Pancreas (tissue), 10 donors: ENCODE data around the gene ACOXL. TPM values are rescaled to one million over a fixed set of nuclear protein-coding genes. Genes with fewer than 3 reads are reported as not detected.

ENCODE experiments used
- ATAC-seq, 4 donors: fragments of 200-7000 bp; cut with Tn5 transposase; one replicate each; pipeline versions ENCODE4 v1.8.0 to v1.9.1; 2020; ENCODE audit warnings: mild to moderate bottlenecking in 4 of 4, moderate library complexity in 4 of 4
- DNase-seq, 6 donors: peaks; one replicate each; pipeline ENCODE4 v3.0.0-alpha.2; 2020
- FAIRE-seq: peaks from 2 replicates; lab custom pipeline; 2012; peaks lifted over from hg19 to GRCh38; lab: Jason Lieb, UNC
- H3K27ac ChIP-seq, 4 donors: fragments of 200-600 bp; sonication (generic); 1 replicate in 3 of 4; 2 replicates in 1 of 4; pipeline versions ENCODE4 v1.5.0 to v1.8.0; 2020
- H3K27me3 ChIP-seq, 4 donors: fragments of 200-600 bp; one replicate each; pipeline ENCODE4 v1.8.0; 2021
- H3K36me3 ChIP-seq, 3 donors: fragments of 200-600 bp; sonication (generic) in 1 of 3; one replicate each; pipeline versions ENCODE4 v1.5.0 to v1.8.0; 2020 to 2021
- H3K4me1 ChIP-seq, 3 donors: fragments of 200-600 bp; one replicate each; pipeline ENCODE4 v1.8.0; 2021
- H3K4me3 ChIP-seq, 4 donors: fragments of 200-600 bp; sonication (generic) in 2 of 4; one replicate each; pipeline versions ENCODE4 v1.5.0 to v1.8.0; 2020 to 2021
- H3K9me3 ChIP-seq, 4 donors: fragments of 200-600 bp; one replicate each; pipeline ENCODE4 v1.8.0; 2021
- WGBS, 2 donors: extraction: QIAGEN DNeasy Blood & Tissue Kit; methylation state at CpG; one replicate each; pipeline ENCODE4 v1.1.7; 2013; 5-methylcytosine and 5-hydroxymethylcytosine counted together
- intact Hi-C, 3 donors: fragments of 100-400 bp; cut with DNase I; formaldehyde crosslinking; loops; one replicate each; pipeline versions ENCODE4 v1.11.1 to v1.14.2; 2022
- polyA plus RNA-seq, 2 donors: library from polyadenylated mRNA; stranded (reverse); fragments of 200-250 nt; gene quantifications; one replicate each; pipeline ENCODE4 v1.2.3, GENCODE V29; 2013
- total RNA-seq, 6 donors: library from RNA; stranded (reverse); fragmentation: NEBNext Ultra II Directional in 4 of 6; extraction: Animal tissue kit (Norgen Biotek cat#: 25700) in 4 of 6; gene quantifications; one replicate each; pipeline versions ENCODE4 v1.2.1 to v1.2.4, GENCODE V29; 2021 to 2023
- TF ChIP-seq, protein P1 (sequence below), 4 donors: fragments of 200-600 bp; sonication (generic) in 3 of 4; IDR thresholded peaks; one replicate each; pipeline versions ENCODE4 v1.5.0 to v1.8.0; 2021; ENCODE audit warnings: antibody characterized with exemption in 4 of 4
- donor health status: healthy with polysubstance abuse.
- donor health status: DM: no; HTN: no; CAD: no; lungs with moderate emphysema.
- donor health status: DM: no; HTN: no; CAD: no.
- donor health status: control.
- donor health status: control.
- donor health status: Bipolar disorder and iron deficiency.
- donor health status: DM: yes; HTN: yes; CAD: no.
- donor health status: DM: no; HTN: no; CAD: no.
- donor health status: DM: no; HTN: no; CAD: no.
- donor health status: DM: yes; HTN: yes; CAD: no.

The ACOXL gene
- total and polyA plus RNA-seq, 8 donors: 0.06 to 0.75 (median 0.21) TPM; not detected in 2

DNA sequence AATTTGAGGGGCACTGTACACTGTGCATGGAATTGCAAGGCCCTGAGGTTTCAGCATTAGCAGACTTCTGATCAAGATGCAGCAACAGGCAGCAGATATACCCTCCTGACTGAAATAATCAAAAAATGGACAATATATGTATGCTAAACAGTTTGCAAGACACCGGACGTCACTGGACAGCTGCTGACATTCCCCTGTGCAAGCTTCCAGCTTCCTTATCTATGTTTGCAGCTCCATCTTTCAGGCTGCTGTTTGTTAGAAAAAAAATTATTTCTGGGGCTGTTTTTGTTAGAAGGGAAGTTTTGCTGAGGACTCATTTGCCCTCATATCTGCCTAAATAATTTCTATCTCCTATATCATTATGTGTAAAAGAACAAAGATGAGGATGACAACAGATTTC lies 208.9 kb downstream of the ACOXL start:
- FAIRE-seq (no peak), DNase-seq (no peak), ATAC-seq (no peak)
- no peak overlapping the region for H3K4me3 ChIP-seq
- no peaks in the 10 kb centered on the region for H3K4me1 ChIP-seq
- intact Hi-C loops: no loop called here
- WGBS, 2 donors: 34 to 38% methylated on average over 2 of the region's 2 CpGs
- H3K9me3 ChIP-seq: no peaks in the 10 kb centered on the region
- H3K27ac ChIP-seq: no peak overlapping the region
- no peaks in the 10 kb centered on the region for H3K36me3 ChIP-seq
- no peaks in the 10 kb centered on the region for H3K27me3 ChIP-seq
- TF ChIP-seq, protein P1, sequence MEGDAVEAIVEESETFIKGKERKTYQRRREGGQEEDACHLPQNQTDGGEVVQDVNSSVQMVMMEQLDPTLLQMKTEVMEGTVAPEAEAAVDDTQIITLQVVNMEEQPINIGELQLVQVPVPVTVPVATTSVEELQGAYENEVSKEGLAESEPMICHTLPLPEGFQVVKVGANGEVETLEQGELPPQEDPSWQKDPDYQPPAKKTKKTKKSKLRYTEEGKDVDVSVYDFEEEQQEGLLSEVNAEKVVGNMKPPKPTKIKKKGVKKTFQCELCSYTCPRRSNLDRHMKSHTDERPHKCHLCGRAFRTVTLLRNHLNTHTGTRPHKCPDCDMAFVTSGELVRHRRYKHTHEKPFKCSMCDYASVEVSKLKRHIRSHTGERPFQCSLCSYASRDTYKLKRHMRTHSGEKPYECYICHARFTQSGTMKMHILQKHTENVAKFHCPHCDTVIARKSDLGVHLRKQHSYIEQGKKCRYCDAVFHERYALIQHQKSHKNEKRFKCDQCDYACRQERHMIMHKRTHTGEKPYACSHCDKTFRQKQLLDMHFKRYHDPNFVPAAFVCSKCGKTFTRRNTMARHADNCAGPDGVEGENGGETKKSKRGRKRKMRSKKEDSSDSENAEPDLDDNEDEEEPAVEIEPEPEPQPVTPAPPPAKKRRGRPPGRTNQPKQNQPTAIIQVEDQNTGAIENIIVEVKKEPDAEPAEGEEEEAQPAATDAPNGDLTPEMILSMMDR (IDR thresholded peaks at IDR 0.05): no peak

DNA sequence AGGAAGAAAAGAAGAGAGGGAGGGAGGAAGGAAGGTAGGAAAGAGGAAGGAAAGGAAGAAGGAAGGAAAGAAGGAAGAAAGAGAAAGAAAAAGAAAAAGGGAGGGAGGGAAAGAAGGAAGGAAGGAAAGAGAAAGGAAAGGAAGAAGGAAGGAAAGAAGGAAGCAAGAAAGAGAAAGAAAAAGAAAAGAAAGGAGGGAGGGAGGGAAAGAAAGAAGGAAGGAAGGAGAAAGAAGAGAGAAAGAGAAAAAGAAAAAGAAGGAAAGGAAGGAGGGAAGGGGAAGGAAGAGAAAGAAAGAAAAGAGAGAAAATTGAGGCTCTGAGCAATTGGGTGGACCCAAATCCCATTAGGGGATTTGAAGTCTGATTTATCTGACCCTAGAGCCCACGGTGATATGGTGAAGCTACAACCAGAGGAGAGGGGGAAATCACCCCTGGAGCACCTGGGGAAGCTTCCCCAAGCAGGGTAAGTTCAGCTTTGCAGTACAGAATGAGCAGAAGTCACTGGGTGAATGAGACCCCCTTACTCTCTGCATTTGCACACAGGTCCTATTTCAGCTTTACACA lies 210.8 kb downstream of the ACOXL start:
- Histone ChIP-seq H3K27me3 (no peaks in the 10 kb centered on the region), H3K4me1 (no peaks in the 10 kb centered on the region), H3K9me3 (no peaks in the 10 kb centered on the region), H3K36me3 (no peaks in the 10 kb centered on the region), H3K4me3 (no peak overlapping the region), H3K27ac (no peak overlapping the region)
- no peak for ATAC-seq
- no peak for FAIRE-seq
- TF ChIP-seq, protein P1 (IDR thresholded peaks at IDR 0.05): no peak
- intact Hi-C loops: no loop called here
- 60 to 82% methylated on average over 1 of the region's 1 CpG for WGBS, 2 donors
- no peak for DNase-seq

DNA sequence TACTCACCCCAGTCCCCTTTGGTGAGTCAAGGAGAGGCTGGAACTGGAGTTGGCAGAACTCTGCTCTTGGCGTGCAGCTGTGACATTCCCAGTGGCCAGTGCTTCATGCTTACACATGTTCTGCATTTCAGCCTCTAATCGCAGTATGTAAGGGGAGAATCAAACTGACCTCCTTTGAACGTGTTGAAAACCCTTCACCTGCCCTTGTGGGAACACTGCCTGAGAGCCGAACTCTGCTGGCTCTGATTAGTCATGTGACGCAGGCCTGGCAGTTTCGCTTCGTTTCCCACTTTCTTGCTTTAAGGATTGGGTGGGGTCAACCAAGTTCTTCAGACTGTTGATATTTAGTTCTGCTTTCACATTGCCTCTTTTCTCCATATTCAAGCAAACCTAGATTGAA lies 214.5 kb downstream of the ACOXL start:
- 73% methylated on average over 7 of the region's 7 CpGs for WGBS, 2 donors
- Histone ChIP-seq H3K9me3 (no peaks in the 10 kb centered on the region), H3K27me3 (no peaks in the 10 kb centered on the region), H3K4me3 (no peak overlapping the region), H3K36me3 (no peaks in the 10 kb centered on the region), H3K4me1 (no peaks in the 10 kb centered on the region), H3K27ac (no peak overlapping the region)
- TF ChIP-seq, protein P1 (IDR thresholded peaks at IDR 0.05): no peak
- intact Hi-C loops: no loop called here
- ATAC-seq (peak in 2 of 4 donors; percentile 30 to 36), DNase-seq (no peak), FAIRE-seq (no peak)

DNA sequence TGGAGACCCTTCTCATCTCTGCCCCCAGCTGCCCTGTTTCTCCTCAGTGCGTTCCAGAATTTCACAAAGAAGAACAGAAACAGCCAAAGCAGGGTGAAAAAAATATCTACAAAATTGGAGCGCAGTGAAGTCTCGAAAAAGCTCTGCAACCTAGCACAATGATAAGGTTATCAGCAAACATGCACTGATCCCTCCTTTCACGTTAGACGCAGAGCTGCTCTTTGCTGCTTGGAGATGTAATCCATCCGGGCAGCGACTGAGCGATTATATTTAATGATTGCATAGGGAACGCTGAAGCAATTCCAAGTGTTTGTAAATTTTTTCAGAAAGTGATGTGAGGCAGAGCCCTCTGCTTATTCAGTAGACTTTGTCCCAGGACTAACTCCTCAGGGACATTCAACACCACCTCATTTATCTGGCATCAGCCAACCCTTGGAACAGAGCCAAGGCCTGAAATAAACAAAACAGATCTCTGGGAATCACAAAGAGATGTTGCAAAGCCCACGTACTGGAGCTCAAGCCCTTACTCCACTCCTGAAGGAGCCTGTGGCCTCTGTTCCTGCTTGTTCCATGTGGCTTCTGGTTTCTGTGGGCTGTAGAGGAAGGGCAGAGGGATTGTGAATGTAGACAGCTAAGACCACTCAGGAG lies 215.8 kb downstream of the ACOXL start:
- no peak for DNase-seq

More for the DNA sequence above, 215.8 kb downstream of the ACOXL start:
- Histone ChIP-seq H3K36me3 (no peaks in the 10 kb centered on the region), H3K27ac (no peak overlapping the region), H3K27me3 (no peaks in the 10 kb centered on the region), H3K9me3 (no peaks in the 10 kb centered on the region), H3K4me3 (no peak overlapping the region), H3K4me1 (no peaks in the 10 kb centered on the region)
- FAIRE-seq (no peak), ATAC-seq (no peak)
- TF ChIP-seq, protein P1 (IDR thresholded peaks at IDR 0.05): no peak
- 38 to 44% methylated on average over 10 of the region's 10 CpGs for WGBS, 2 donors
- intact Hi-C loops: no loop called here
